Measurements from ENCODE around the gene MAP3K14.
"Not testable (repeated sequence)": the region's sequence is repeated elsewhere in the genome, so short reads cannot be mapped to it uniquely, and the experiment has no call there.

Gene MAP3K14

GRCh38 chr17:45302649-45303173 lies 14.1 kb downstream of the MAP3K14 start:
- Histone ChIP-seq H3K4ac (ENCODE audit: low read depth, low read length) (no peak overlapping the region), H3K36me3 (ENCODE audit: control insufficient read depth, insufficient read depth, low read length) (no peaks in the 10 kb centered on the region), H2AK5ac (ENCODE audit: low read length) (no peak overlapping the region), H3K23ac (ENCODE audit: low read length) (no peak overlapping the region), H3K56ac (ENCODE audit: low read length) (no peak overlapping the region), H3K18ac (ENCODE audit: low read length) (no peak overlapping the region), H3K4me2 (ENCODE audit: low read length) (no peak overlapping the region), H3K9ac (ENCODE audit: low read length) (no peak overlapping the region), H3K4me3 (ENCODE audit: low read length) (no peak overlapping the region), H2BK15ac (replicated peaks; ENCODE audit: low read depth) (no peak overlapping the region), H3K79me1 (ENCODE audit: low read length) (peaks cover 11% of the 10 kb centered on the region), H3K27ac (ENCODE audit: low read depth, low read length) (no peak overlapping the region), H3K27me3 (ENCODE audit: insufficient read depth, low read length, poor library complexity) (no peaks in the 10 kb centered on the region), H4K8ac (ENCODE audit: low read depth, low read length) (no peak overlapping the region), H4K5ac (ENCODE audit: low read length) (no peak overlapping the region), H2BK120ac (ENCODE audit: low read depth, low read length) (no peak overlapping the region), H2BK5ac (ENCODE audit: low read length) (no peak overlapping the region), H3K79me2 (ENCODE audit: control insufficient read depth, insufficient read depth, low read length) (peaks cover 5% of the 10 kb centered on the region), H3K4me1 (ENCODE audit: control insufficient read depth, low read depth, low read length) (no peaks in the 10 kb centered on the region)
- no peak for DNase-seq
- no CpG with 5 or more reads among the region's 10 CpGs for WGBS (ENCODE audit: extremely low coverage, insufficient coverage, low lambda C conversion rate)

- not testable (repeated sequence) for H2BK5ac ChIP-seq (ENCODE audit: low read length); H2AK5ac ChIP-seq (ENCODE audit: low read length); H3K4ac ChIP-seq (ENCODE audit: low read depth, low read length); H3K4me2 ChIP-seq (ENCODE audit: low read length); H3K4me3 ChIP-seq (ENCODE audit: low read length); H3K27me3 ChIP-seq (ENCODE audit: insufficient read depth, low read length, poor library complexity); H3K9ac ChIP-seq (ENCODE audit: low read length); H4K8ac ChIP-seq (ENCODE audit: low read depth, low read length); H2BK15ac ChIP-seq (replicated peaks; ENCODE audit: low read depth); H3K27ac ChIP-seq (ENCODE audit: low read depth, low read length); H3K23ac ChIP-seq (ENCODE audit: low read length); H4K5ac ChIP-seq (ENCODE audit: low read length); H3K18ac ChIP-seq (ENCODE audit: low read length); H3K56ac ChIP-seq (ENCODE audit: low read length); H3K79me2 ChIP-seq (ENCODE audit: control insufficient read depth, insufficient read depth, low read length); H3K4me1 ChIP-seq (ENCODE audit: control insufficient read depth, low read depth, low read length); H3K36me3 ChIP-seq (ENCODE audit: control insufficient read depth, insufficient read depth, low read length); H2BK120ac ChIP-seq (ENCODE audit: low read depth, low read length); DNase-seq
- no CpG with 5 or more reads among the region's 9 CpGs for WGBS (ENCODE audit: extremely low coverage, insufficient coverage, low lambda C conversion rate)
- peaks cover 11% of the 10 kb centered on the region for H3K79me1 ChIP-seq (ENCODE audit: low read length)
These were observed 14.6 kb downstream of the MAP3K14 start for GRCh38 chr17:45302220-45302619.

GRCh38 chr17:45301674-45302073 lies 15.1 kb downstream of the MAP3K14 start:
- Histone ChIP-seq H3K36me3 (ENCODE audit: control insufficient read depth, insufficient read depth, low read length) (no peaks in the 10 kb centered on the region), H4K5ac (ENCODE audit: low read length) (no peak overlapping the region), H3K4me1 (ENCODE audit: control insufficient read depth, low read depth, low read length) (no peaks in the 10 kb centered on the region), H3K4me2 (ENCODE audit: low read length) (no peak overlapping the region), H3K4ac (ENCODE audit: low read depth, low read length) (no peak overlapping the region), H2BK120ac (ENCODE audit: low read depth, low read length) (no peak overlapping the region), H3K18ac (ENCODE audit: low read length) (no peak overlapping the region), H3K27me3 (ENCODE audit: insufficient read depth, low read length, poor library complexity) (no peaks in the 10 kb centered on the region), H2AK5ac (ENCODE audit: low read length) (no peak overlapping the region), H2BK5ac (ENCODE audit: low read length) (no peak overlapping the region), H3K56ac (ENCODE audit: low read length) (no peak overlapping the region), H3K79me2 (ENCODE audit: control insufficient read depth, insufficient read depth, low read length) (peaks cover 5% of the 10 kb centered on the region), H3K9ac (ENCODE audit: low read length) (no peak overlapping the region), H3K79me1 (ENCODE audit: low read length) (peaks cover 13% of the 10 kb centered on the region), H4K8ac (ENCODE audit: low read depth, low read length) (no peak overlapping the region), H3K4me3 (ENCODE audit: low read length) (no peak overlapping the region), H3K23ac (ENCODE audit: low read length) (no peak overlapping the region), H2BK15ac (replicated peaks; ENCODE audit: low read depth) (no peak overlapping the region), H3K27ac (ENCODE audit: low read depth, low read length) (no peak overlapping the region)
- WGBS (ENCODE audit: extremely low coverage, insufficient coverage, low lambda C conversion rate), result no CpG with 5 or more reads among the region's 4 CpGs
- no peak for DNase-seq

GRCh38 chr17:45300060-45300751 lies 16.6 kb downstream of the MAP3K14 start:
- Histone ChIP-seq H3K4me2 (ENCODE audit: low read length) (no peak overlapping the region), H2BK15ac (replicated peaks; ENCODE audit: low read depth) (no peak overlapping the region), H3K56ac (ENCODE audit: low read length) (no peak overlapping the region), H3K18ac (ENCODE audit: low read length) (no peak overlapping the region), H3K79me1 (ENCODE audit: low read length) (peaks cover 11% of the 10 kb centered on the region), H3K9ac (ENCODE audit: low read length) (no peak overlapping the region), H4K8ac (ENCODE audit: low read depth, low read length) (no peak overlapping the region), H3K79me2 (ENCODE audit: control insufficient read depth, insufficient read depth, low read length) (peaks cover 5% of the 10 kb centered on the region), H2BK5ac (ENCODE audit: low read length) (no peak overlapping the region), H3K4me1 (ENCODE audit: control insufficient read depth, low read depth, low read length) (no peaks in the 10 kb centered on the region), H3K27me3 (ENCODE audit: insufficient read depth, low read length, poor library complexity) (no peaks in the 10 kb centered on the region), H3K4ac (ENCODE audit: low read depth, low read length) (no peak overlapping the region), H4K5ac (ENCODE audit: low read length) (no peak overlapping the region), H3K4me3 (ENCODE audit: low read length) (no peak overlapping the region), H3K36me3 (ENCODE audit: control insufficient read depth, insufficient read depth, low read length) (no peaks in the 10 kb centered on the region), H3K23ac (ENCODE audit: low read length) (no peak overlapping the region), H2BK120ac (ENCODE audit: low read depth, low read length) (no peak overlapping the region), H2AK5ac (ENCODE audit: low read length) (no peak overlapping the region), H3K27ac (ENCODE audit: low read depth, low read length) (no peak overlapping the region)
- no CpG with 5 or more reads among the region's 7 CpGs for WGBS (ENCODE audit: extremely low coverage, insufficient coverage, low lambda C conversion rate)
- no peak for DNase-seq

- H3K9ac ChIP-seq (ENCODE audit: low read length), result no peak overlapping the region
- H3K4me3 ChIP-seq (ENCODE audit: low read length), result no peak overlapping the region
- no peak overlapping the region for H3K23ac ChIP-seq (ENCODE audit: low read length)
- no peaks in the 10 kb centered on the region for H3K4me1 ChIP-seq (ENCODE audit: control insufficient read depth, low read depth, low read length)
- no peak overlapping the region for H4K5ac ChIP-seq (ENCODE audit: low read length)
- no peak overlapping the region for H3K27ac ChIP-seq (ENCODE audit: low read depth, low read length)
- H3K56ac ChIP-seq (ENCODE audit: low read length), result no peak overlapping the region
- no peak overlapping the region for H2BK15ac ChIP-seq (replicated peaks; ENCODE audit: low read depth)
- H3K79me1 ChIP-seq (ENCODE audit: low read length), result peaks cover 11% of the 10 kb centered on the region
- WGBS (ENCODE audit: extremely low coverage, insufficient coverage, low lambda C conversion rate), result no CpG with 5 or more reads among the region's 2 CpGs
- no peaks in the 10 kb centered on the region for H3K36me3 ChIP-seq (ENCODE audit: control insufficient read depth, insufficient read depth, low read length)
- no peak overlapping the region for H3K4me2 ChIP-seq (ENCODE audit: low read length)
- no peak overlapping the region for H3K4ac ChIP-seq (ENCODE audit: low read depth, low read length)
- no peak overlapping the region for H2AK5ac ChIP-seq (ENCODE audit: low read length)
- no peak for DNase-seq
- no peak overlapping the region for H2BK5ac ChIP-seq (ENCODE audit: low read length)
- no peaks in the 10 kb centered on the region for H3K27me3 ChIP-seq (ENCODE audit: insufficient read depth, low read length, poor library complexity)
- no peak overlapping the region for H3K18ac ChIP-seq (ENCODE audit: low read length)
- H3K79me2 ChIP-seq (ENCODE audit: control insufficient read depth, insufficient read depth, low read length), result peaks cover 5% of the 10 kb centered on the region
- no peak overlapping the region for H2BK120ac ChIP-seq (ENCODE audit: low read depth, low read length)
- no peak overlapping the region for H4K8ac ChIP-seq (ENCODE audit: low read depth, low read length)
These were observed 17.5 kb downstream of the MAP3K14 start for GRCh38 chr17:45299361-45299760.

Measured in mesendoderm (in vitro differentiated cells).